Measurements from ENCODE around the gene ANKRD39.
A peak's percentile ranks its signal among the peaks of the same experiment; 100 is the strongest.

ANKRD39 gene

DNA sequence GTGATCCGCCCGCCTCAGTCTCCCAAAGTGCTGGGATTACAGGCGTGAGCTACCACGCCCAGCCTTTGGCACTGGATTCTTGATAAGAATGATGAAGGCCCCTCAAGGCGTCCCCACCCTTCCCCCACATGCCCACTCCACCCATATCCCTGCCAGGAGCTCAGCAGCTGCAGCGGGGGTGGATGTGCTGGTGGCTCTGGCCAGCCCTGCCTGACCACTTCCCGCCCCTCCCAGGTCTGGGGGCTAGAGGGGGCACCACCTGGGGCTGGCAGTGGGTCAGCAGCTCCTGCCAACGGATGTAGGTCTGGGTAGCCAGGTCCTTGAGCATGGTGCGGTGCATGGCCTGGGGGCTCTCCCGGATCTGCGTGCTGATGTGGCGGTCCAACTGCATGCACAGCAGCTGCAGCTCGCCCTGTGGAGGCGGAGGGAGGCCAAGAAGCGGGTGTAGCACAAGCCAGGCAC, 19.8 kb upstream of the ANKRD39 start:
- H3K9me3 ChIP-seq (ENCODE audit: control insufficient read depth in 2 of 2, low read length in 2 of 2) = no peaks in the 10 kb centered on the region
- no peaks in the 10 kb centered on the region for H3K36me3 ChIP-seq (ENCODE audit: control insufficient read depth in 2 of 2, insufficient read depth in 2 of 2, low read length in 2 of 2)
- no peak overlapping the region for H3K27ac ChIP-seq (ENCODE audit: low read length)
- H3K9ac ChIP-seq (ENCODE audit: low read length in 2 of 2) = no peak overlapping the region
- H3K27me3 ChIP-seq (ENCODE audit: control insufficient read depth in 1 of 2, insufficient read depth in 2 of 2, low read length in 2 of 2) = no peaks in the 10 kb centered on the region
- no peak overlapping the region for H3K4me3 ChIP-seq (ENCODE audit: low read length in 2 of 2)
- peaks cover 12% of the 10 kb centered on the region for H3K4me1 ChIP-seq (ENCODE audit: control insufficient read depth, insufficient read depth, low read length)

DNA sequence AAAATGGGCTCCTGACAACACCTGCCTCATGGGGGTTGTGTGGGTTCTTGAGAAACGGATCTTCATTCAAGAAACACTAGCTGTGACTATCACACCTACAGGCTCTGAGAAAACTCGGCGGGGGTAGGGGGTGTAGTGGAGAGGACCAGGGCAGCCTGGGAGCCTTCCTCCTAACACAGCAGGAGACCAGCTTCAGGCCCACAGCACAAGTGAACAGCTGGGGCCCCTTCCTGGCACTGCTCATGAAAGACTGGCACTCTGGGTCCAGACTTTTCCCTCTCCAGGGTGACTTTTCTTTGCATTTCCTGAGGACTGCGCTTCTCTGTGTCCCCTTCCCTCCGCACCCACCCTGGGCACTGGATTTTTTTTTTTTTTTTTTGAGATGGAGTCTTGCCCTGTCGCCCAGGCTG, 19.2 kb upstream of the ANKRD39 start:
- Histone ChIP-seq H3K27me3 (ENCODE audit: control insufficient read depth in 1 of 2, insufficient read depth in 2 of 2, low read length in 2 of 2) (no peaks in the 10 kb centered on the region), H3K27ac (ENCODE audit: low read length) (no peak overlapping the region), H3K9ac (ENCODE audit: low read length in 2 of 2) (no peak overlapping the region), H3K4me1 (ENCODE audit: control insufficient read depth, insufficient read depth, low read length) (peaks cover 8% of the 10 kb centered on the region), H3K36me3 (ENCODE audit: control insufficient read depth in 2 of 2, insufficient read depth in 2 of 2, low read length in 2 of 2) (no peaks in the 10 kb centered on the region), H3K4me3 (ENCODE audit: low read length in 2 of 2) (no peak overlapping the region), H3K9me3 (ENCODE audit: control insufficient read depth in 2 of 2, low read length in 2 of 2) (no peaks in the 10 kb centered on the region)

DNA sequence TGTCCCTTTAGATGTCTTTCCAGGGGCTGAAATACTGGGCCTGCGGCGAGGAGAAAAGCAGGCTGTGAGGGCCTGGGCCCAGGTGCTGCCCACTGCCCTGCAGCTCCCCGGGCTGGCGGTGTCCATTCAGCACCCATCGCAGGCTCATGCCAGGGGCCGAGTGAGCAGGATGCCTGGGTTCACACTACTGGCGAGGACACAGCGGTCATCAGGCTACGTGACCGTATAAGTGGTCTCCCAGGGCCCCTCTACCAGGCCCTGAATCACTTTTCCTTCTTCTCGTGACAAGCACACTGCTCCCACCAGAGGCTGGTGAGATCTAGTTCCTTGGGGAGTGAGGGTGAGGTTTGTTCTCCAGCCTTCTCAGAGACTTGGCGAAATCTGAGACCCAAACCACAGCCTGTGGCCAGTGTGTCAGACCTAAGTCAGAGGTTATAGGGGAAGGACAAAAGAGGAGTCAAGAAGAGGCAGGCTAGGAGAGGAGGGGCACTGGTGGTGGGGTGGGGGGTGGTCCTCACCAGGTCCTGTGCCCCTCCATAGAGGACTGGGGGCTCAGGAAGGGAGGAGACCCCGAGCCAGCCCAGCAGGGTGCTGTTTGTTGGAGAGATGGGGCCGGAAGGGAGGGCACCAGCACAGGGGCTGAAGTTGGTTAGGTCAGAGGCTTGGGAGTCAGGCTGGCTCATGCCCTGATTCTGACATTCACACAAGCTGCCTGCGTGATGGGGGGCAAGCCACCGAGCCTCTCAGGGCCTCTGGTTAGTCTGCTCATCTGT, 18.6 kb upstream of the ANKRD39 start:
- H3K9ac ChIP-seq (ENCODE audit: low read length in 2 of 2) = no peak overlapping the region
- H3K27ac ChIP-seq (ENCODE audit: low read length) = no peak overlapping the region
- no peaks in the 10 kb centered on the region for H3K36me3 ChIP-seq (ENCODE audit: control insufficient read depth in 2 of 2, insufficient read depth in 2 of 2, low read length in 2 of 2)
- peaks cover 6% of the 10 kb centered on the region for H3K4me1 ChIP-seq (ENCODE audit: control insufficient read depth, insufficient read depth, low read length)
- H3K27me3 ChIP-seq (ENCODE audit: control insufficient read depth in 1 of 2, insufficient read depth in 2 of 2, low read length in 2 of 2) = no peaks in the 10 kb centered on the region
- H3K4me3 ChIP-seq (ENCODE audit: low read length in 2 of 2) = no peak overlapping the region
- H3K9me3 ChIP-seq (ENCODE audit: control insufficient read depth in 2 of 2, low read length in 2 of 2) = no peaks in the 10 kb centered on the region

DNA sequence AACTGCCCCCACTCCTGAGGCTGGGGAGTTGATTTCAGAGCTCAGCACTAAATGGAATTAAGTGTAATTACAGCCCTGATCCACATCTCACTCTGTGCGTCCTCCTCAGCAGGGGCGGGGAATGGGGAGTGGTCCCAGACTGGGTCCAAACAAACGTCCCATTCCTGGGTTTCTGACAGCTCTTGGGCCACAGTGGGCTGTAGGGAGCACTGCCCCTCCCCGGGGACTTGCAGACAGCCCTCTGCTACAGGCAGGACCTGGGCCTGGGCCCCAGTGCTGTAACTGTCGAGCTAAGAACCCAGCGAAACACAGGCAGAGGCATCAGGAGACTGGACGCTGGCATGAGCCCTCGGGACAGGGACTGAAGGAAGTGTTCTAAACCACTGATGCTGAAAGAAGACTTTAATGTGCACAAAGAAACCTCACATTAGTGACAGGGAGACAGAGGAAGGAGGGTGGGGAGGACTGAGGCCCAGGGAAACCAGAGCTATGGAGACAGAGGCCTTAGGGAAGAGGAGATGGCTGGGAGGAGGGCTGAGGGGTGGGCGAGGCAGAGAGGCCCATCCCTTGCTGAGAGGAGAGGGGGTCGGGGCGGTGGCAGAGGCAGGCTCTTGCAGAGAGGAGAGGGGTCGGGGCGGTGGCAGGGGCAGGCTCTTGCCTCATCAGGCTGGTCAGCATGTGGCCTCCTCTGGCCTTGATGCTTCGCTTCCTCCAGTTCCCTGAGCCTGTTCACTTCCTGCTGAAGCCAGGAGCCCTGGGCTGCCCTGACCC, 17.9 kb upstream of the ANKRD39 start:
- Histone ChIP-seq H3K4me3 (ENCODE audit: low read length in 2 of 2) (no peak overlapping the region), H3K27me3 (ENCODE audit: control insufficient read depth in 1 of 2, insufficient read depth in 2 of 2, low read length in 2 of 2) (no peaks in the 10 kb centered on the region), H3K4me1 (ENCODE audit: control insufficient read depth, insufficient read depth, low read length) (peaks cover 13% of the 10 kb centered on the region), H3K9me3 (ENCODE audit: control insufficient read depth in 2 of 2, low read length in 2 of 2) (no peaks in the 10 kb centered on the region), H3K9ac (ENCODE audit: low read length in 2 of 2) (no peak overlapping the region), H3K36me3 (ENCODE audit: control insufficient read depth in 2 of 2, insufficient read depth in 2 of 2, low read length in 2 of 2) (no peaks in the 10 kb centered on the region), H3K27ac (ENCODE audit: low read length) (no peak overlapping the region)

DNA sequence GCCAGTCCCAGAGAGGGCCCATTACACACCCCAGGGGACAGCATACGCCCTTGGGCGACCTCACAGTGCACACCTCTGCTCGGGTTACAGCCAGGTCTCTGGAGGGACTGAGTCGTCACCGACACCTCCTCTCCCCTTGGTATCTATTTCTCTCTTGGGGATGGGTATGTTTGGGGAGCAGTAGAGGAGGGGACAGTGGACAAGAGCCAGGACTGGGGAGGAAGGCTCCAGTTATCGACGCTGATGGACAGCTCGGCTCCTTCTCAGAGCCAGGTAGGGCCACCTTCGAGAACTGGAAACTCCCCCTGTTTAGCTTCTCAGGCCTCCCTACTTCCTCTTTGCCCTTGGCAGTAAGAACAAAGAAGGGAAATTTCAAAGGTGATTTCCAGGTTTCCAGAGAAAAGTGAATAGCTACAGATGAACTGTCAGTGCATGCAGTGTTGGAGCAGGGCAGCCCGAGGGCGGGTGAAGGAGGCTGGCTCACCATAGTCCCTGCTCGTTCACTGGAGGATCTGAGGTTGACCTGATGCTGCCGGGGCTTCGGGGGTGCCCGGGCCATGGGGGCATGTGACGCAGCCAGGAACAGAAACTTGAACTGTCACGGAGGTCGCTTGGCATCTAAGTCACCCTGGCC, 16.5 kb upstream of the ANKRD39 start:
- Histone ChIP-seq H3K4me1 (ENCODE audit: control insufficient read depth, insufficient read depth, low read length) (peaks cover 18% of the 10 kb centered on the region), H3K4me3 (ENCODE audit: low read length in 2 of 2) (no peak overlapping the region), H3K9ac (ENCODE audit: low read length in 2 of 2) (no peak overlapping the region), H3K27ac (ENCODE audit: low read length) (peak overlapping the region; percentile 11), H3K9me3 (ENCODE audit: control insufficient read depth in 2 of 2, low read length in 2 of 2) (no peaks in the 10 kb centered on the region), H3K36me3 (ENCODE audit: control insufficient read depth in 2 of 2, insufficient read depth in 2 of 2, low read length in 2 of 2) (no peaks in the 10 kb centered on the region), H3K27me3 (ENCODE audit: control insufficient read depth in 1 of 2, insufficient read depth in 2 of 2, low read length in 2 of 2) (no peaks in the 10 kb centered on the region)

DNA sequence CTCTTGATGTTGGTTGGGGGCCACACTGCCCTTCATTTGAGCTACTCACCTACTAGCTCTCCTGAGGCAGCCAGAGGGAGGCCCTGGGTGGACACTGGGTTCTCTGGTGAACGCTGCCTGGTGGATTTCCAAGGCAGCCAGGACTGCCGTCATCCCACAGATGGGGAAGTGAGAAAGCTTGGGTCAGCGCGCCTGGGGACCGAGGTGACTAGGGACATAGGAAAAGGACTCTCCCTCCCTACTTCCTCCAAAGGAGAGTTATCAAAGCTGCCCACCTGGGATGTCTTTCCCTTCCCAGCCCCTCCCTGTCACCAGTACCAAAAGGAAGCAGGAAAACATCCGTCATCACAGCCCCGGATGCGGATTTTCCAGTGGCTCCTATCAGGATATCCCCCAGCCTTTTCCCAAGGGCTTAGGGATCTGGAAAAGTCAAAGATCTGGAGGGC, 15.9 kb upstream of the ANKRD39 start:
- H3K27ac ChIP-seq (ENCODE audit: low read length) = peak overlapping the region; percentile 11
- H3K9ac ChIP-seq (ENCODE audit: low read length in 2 of 2) = no peak overlapping the region
- no peaks in the 10 kb centered on the region for H3K36me3 ChIP-seq (ENCODE audit: control insufficient read depth in 2 of 2, insufficient read depth in 2 of 2, low read length in 2 of 2)
- H3K4me3 ChIP-seq (ENCODE audit: low read length in 2 of 2) = no peak overlapping the region
- no peaks in the 10 kb centered on the region for H3K9me3 ChIP-seq (ENCODE audit: control insufficient read depth in 2 of 2, low read length in 2 of 2)
- peaks cover 18% of the 10 kb centered on the region for H3K4me1 ChIP-seq (ENCODE audit: control insufficient read depth, insufficient read depth, low read length)
- H3K27me3 ChIP-seq (ENCODE audit: control insufficient read depth in 1 of 2, insufficient read depth in 2 of 2, low read length in 2 of 2) = no peaks in the 10 kb centered on the region

DNA sequence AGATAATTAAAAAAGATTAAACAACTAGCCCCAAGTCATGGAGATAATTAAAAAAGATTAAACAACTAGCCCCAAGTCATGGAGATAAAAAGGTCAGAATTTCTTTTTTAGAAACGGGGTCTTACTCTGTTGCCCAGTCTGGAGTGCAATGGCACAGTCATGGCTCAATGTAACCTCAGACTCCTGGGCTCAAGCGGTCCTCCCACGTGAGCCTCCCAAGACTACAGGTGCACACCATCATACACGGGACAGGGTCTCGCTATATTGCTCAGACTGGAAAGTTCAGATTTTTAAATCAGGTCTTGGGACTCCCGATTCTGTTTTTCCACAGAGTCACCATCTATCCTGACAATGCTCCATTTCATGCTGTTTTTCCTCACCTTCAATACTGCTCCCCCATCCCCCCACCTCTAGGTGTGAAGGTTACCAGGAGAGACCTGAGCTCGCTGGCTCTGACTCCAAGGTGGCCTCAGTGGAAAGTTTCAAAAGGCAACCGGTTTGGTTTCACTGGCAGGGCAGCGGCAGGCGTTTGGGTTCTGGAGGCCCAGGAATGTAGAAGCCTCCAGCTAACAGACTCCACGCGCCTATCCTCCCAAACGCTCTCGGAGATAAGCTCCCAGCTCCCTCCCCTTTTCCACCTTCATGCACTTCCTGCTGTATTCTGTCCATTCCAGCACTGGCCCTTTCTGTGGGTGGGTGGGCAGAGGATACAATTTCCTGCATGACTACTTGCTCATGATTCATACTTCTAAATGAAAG, 15.0 kb upstream of the ANKRD39 start:
- Histone ChIP-seq H3K4me1 (ENCODE audit: control insufficient read depth, insufficient read depth, low read length) (peaks cover 24% of the 10 kb centered on the region), H3K9me3 (ENCODE audit: control insufficient read depth in 2 of 2, low read length in 2 of 2) (no peaks in the 10 kb centered on the region), H3K4me3 (ENCODE audit: low read length in 2 of 2) (no peak overlapping the region), H3K9ac (ENCODE audit: low read length in 2 of 2) (no peak overlapping the region), H3K27me3 (ENCODE audit: control insufficient read depth in 1 of 2, insufficient read depth in 2 of 2, low read length in 2 of 2) (no peaks in the 10 kb centered on the region), H3K27ac (ENCODE audit: low read length) (no peak overlapping the region), H3K36me3 (ENCODE audit: control insufficient read depth in 2 of 2, insufficient read depth in 2 of 2, low read length in 2 of 2) (no peaks in the 10 kb centered on the region)

DNA sequence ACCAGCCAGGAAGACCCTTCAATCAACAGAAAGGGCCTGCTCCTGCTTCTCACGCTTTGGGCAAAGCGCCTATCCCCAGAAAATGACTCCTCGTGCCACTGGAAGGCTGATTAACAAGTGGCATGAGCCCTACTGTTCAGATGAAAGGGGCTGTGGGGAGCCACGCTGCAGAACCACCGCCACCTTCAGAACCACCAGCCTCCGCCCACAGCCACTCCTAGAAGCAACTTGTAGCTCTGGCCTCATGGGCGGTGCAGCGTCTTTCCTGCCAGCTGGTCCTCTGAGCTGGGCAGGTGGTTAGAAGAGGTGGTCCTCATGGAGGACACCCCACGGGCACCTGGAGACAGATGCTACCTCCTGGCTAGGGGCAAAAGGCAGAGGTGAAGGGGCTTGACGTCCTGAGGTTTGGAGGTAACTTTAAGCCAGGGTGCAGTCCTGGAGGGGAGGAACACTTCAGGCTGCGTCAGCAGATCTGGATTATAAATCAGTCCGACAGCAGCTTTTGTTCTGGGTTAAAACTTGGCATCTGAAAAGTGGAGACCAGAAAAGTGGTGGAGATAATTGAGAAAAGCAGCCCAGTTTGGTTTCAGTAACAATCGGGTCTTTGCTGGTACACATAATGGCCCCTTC, 12.9 kb upstream of the ANKRD39 start:
- peak overlapping the region; percentile 86 to 88 for H3K4me3 ChIP-seq (ENCODE audit: low read length in 2 of 2)
- H3K27me3 ChIP-seq (ENCODE audit: control insufficient read depth in 1 of 2, insufficient read depth in 2 of 2, low read length in 2 of 2) = no peaks in the 10 kb centered on the region
- H3K36me3 ChIP-seq (ENCODE audit: control insufficient read depth in 2 of 2, insufficient read depth in 2 of 2, low read length in 2 of 2) = peaks cover 6 to 16% of the 10 kb centered on the region in 2 donors
- peaks cover 43% of the 10 kb centered on the region for H3K4me1 ChIP-seq (ENCODE audit: control insufficient read depth, insufficient read depth, low read length)
- peak overlapping the region; percentile 93 for H3K27ac ChIP-seq (ENCODE audit: low read length)
- H3K9ac ChIP-seq (ENCODE audit: low read length in 2 of 2) = peak overlapping the region; percentile 90 to 92
- H3K9me3 ChIP-seq (ENCODE audit: control insufficient read depth in 2 of 2, low read length in 2 of 2) = no peaks in the 10 kb centered on the region

DNA sequence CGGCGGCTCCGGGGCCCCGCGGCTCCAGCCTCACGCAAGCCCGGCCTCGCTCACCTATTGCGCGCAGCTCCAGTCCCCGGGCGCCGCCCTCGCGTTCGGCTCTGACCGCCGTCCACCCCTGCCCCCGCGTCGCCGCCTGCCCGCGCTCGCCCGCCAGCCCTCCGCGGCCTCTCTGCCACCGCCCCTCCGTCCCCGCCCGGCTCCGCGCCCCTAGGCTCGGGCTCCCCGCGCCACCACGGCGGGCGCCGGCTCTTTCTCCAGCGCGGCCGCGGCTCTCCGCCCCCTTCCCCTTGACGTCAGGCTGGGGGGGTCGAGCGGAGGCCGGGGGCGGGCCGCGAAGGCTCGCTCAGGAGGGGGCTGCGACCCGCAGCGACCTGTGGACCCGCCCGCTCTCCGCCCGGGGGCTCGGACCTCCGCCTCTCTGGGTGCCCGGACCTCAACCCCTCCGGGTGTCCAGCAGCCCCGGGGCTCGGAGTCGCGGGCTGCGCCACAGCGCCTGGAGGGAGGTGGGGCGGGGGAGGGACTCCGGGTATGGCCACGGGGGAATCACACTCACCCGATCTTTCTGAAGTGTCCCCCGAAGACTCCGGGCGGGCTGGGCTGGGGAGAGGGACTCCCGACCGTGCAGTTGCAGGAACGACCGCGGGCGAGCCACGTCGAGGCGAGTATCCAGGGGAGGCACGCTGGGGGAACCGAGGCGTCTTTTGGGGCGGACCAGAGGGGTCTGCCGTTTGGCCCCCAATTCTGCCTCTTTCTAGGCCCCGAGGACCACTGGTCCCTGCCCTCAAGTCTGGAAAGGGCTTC, 12.2 kb upstream of the ANKRD39 start, which contains the start of gene SEMA4C:
SEMA4C (minus strand) TSS at position 259 of the 804 bp plus-strand sequence. CDS start 2,194 bp downstream, outside the sequence.
- H3K27me3 ChIP-seq (ENCODE audit: control insufficient read depth in 1 of 2, insufficient read depth in 2 of 2, low read length in 2 of 2) = no peaks in the 10 kb centered on the region
- no peaks in the 10 kb centered on the region for H3K9me3 ChIP-seq (ENCODE audit: control insufficient read depth in 2 of 2, low read length in 2 of 2)
- H3K4me1 ChIP-seq (ENCODE audit: control insufficient read depth, insufficient read depth, low read length) = peaks cover 49% of the 10 kb centered on the region
- H3K36me3 ChIP-seq (ENCODE audit: control insufficient read depth in 2 of 2, insufficient read depth in 2 of 2, low read length in 2 of 2) = peaks cover 13 to 23% of the 10 kb centered on the region in 2 donors
- H3K27ac ChIP-seq (ENCODE audit: low read length) = peak within 1 kb of the TSS; percentile 95
- peak within 1 kb of the TSS; percentile 90 to 95 for H3K9ac ChIP-seq (ENCODE audit: low read length in 2 of 2)
- H3K4me3 ChIP-seq (ENCODE audit: low read length in 2 of 2) = peak within 1 kb of the TSS; percentile 86 to 88
